Fibroblast of peridontal ligament (primary cell): ENCODE measurements around the gene MLPH.
"Not testable (repeated sequence)": the region's sequence is repeated elsewhere in the genome, so short reads cannot be mapped to it uniquely, and the experiment has no call there.

Experiments
- DNase-seq: peaks from one replicate; pipeline ENCODE4 v3.0.0-alpha.2; 2010; ENCODE audit errors: extremely low read depth

Gene MLPH

DNA sequence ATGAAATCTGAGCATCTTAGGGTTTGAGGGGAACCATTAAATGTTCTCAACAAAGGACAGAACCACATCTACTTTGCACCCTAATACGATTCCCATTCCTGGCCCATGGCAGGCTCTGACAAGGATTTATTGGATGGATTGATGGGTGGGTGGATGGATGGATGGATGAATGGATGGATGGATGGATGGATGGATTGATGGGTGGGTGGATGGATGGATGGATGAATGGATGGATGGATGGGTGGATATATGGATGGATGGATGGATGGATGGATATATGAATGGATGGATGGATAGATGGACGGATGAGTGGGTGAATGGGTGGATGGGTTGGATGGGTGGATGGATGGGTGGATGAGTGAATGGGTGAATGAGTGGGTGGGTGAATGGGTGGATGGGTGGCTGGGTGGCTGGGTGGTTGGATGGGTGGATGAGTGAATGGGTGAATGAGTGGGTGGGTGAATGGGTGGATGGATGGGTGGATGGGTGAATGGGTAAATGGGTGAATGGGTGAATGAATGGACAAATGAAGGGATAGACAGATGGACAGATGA, 29.6 kb upstream of the MLPH start:
- DNase-seq = no peak

DNA sequence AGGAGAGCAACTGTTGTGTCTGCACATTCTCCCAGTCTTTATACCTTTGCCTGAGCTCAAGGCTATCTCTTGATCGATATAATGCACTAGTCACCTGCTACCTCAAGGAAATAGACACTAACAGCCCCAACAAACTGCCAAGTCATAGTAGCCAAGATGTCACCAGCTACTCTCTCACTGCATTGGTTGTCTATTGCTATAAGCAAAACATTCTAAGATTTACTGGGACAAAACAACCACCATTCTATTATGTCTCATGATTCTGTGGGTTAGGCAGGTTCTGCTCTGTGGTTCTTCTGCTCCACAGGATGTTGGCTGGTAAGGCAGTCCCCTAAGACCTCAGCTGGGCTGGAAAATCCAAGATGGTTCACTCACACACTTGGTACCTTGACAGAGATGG, 28.5 kb upstream of the MLPH start:
- DNase-seq = no peak

DNA sequence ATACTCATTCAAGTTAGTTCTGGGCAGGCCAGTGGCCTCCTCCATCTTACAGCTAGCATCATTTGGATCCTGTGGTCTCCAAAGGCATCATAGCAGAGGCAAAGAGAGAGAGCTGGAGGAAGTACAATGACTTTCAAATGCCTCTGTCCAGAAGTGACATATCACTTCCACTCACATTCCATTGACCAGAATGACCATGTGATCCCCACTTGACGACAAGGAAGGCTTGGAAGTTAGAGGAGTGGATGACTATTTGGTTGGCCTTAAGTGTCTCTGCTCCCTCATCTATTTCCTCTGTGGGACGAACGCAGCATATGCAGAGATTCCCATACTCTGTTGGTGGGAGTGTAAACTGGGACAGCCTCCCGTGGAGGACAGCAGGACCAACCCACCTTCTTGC, 27.8 kb upstream of the MLPH start:
- DNase-seq = no peak

DNA sequence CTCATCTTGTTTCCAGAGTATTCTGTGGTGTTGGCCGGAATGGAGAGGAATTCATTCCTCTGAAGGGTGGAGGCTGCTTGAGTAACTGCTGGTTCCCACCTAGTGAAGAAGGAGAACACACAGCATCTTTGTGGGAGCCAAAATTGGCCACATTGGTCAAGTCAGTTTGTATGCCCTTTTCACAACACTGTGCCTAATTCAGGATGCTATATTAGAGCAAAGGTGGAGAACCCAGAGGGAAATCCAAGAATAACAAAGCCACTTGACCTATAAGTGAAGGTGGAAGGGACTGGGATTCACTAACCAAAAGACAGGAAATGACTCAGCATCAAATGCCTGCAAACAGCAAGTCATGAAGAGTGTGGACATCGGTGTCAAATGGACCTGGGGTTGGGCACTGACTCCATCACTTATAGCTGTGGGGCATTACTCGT, 27.3 kb upstream of the MLPH start:
- DNase-seq = peak; percentile 44

DNA sequence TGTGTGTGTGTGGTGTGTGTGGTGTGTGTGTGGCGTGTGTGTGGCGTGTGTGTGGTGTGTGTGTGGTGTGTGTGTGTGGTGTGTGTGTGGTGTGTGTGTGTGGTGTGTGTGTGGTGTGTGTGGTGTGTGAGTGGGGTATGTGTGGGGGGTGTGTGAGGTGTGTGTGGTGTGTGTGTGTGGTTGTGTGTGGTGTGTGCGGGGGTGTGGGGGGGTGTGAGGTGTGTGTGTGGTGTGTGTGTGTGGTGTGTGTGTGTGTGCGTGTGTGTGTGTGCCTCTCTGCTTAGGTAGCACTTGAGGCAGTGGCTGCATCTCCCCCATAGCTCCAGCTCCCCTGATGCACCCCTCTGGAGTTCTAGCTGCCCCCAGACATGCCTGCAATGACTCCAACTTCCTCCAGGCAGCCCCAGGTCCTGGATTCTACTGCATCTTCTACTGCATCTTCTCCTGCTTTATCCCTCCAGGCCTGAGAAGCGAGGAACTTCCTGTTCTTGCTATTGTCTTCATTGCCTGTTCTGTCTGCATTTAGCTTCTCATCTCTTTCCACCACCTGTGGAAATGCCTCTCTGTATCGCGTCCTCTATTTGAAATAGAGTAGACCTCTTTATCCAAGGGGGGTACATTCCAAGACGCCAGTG, 22.2 kb upstream of the MLPH start:
- no peak for DNase-seq

DNA sequence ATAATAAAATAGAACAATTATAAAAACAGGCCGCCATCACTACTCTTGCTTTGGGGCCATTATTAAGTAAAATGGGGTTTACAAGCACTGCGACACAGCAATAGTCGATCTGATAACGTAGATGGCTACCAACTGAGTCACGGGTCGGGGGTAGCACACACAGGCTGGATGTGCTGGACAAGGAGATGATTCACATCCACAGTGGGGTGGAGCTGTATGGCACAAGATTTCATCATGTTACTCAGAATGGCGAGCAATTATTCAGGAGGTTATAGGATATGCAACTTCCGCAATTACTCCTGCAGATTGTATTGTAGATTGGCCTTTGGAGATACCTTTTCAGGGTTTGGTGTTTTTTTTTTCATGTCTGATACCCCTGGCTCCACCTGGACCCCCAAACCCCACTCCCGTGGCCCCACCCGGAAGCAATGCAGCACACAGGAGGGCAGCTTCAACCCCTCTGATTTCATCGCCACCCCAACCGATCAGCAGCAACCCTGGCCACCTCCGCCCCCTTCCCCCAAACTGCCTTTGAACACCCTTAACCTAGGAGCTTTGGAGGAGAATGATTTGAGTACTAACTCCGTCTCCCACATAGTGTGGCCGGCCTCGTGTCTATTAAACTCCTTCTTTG, 21.4 kb upstream of the MLPH start:
- peak; percentile 95 for DNase-seq

DNA sequence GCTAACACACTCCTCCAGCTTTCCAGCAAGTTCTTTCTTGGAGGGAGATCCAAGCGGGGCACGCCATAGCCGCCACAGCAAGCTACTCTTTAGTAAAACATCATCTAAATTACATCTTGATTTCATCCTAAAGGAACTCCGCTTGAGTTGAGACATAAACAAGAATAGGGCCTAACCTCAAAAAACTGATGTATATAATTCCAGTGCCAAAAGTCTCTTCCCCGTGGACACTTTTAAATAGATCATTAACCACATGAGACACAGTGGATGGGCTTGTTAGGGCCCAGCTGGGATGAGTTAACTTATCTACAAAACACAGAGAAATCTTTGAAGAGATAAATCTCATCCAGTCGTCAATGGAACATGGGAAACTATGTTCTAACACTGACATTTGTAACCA, 20.8 kb upstream of the MLPH start:
- peak; percentile 75 for DNase-seq

DNA sequence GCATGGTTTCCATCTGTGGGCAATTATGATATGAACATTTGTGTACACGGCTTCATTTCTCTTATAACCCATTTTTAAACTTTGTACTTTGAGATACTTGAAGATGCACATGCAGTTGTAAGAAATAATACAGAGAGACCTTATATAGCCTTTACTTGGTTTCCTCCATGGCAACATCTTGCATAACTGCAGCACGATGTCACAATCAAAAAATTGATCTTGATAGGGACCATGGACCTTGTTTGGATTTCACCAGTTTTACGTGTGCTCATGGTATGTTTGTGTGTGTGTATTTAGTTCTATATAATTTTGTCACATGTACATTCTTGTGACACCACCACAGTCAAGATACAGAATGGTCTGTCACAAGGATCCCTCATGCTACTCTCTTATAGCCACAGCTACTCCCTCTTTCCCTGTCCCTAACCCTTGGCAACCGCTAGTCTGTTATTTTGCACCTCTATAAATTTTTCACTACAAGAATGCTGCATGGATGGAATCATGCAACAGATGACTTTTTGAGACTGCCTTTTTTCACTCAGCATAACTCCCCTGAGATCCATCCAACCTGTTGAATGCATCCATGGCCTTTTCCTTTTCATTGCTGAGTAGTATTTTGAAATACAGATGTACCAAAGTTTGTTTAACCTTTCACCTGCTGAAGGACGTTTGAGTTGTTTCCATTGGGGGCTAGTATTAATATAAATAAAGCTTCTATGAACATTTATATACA, 19.4 kb upstream of the MLPH start:
- DNase-seq = no peak

DNA sequence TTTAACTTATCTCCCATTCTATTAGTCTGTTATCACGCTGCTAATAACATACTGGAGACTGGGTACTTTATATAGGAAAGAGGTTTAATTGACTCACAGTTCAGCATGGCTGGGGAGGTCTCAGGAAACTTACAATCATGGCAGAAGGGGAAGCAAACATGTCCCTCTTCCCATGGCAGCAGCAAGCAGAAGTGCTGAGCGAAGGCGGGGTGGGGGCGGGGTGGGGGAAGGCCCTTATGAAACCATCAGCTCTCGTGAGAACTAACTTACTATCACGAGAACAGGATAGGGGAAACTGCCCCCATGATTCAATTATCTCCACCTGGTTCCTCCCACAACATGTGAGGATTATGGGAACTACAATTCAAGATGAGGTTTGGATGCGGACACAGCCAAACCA, 17.6 kb upstream of the MLPH start:
- DNase-seq = not testable (repeated sequence)

DNA sequence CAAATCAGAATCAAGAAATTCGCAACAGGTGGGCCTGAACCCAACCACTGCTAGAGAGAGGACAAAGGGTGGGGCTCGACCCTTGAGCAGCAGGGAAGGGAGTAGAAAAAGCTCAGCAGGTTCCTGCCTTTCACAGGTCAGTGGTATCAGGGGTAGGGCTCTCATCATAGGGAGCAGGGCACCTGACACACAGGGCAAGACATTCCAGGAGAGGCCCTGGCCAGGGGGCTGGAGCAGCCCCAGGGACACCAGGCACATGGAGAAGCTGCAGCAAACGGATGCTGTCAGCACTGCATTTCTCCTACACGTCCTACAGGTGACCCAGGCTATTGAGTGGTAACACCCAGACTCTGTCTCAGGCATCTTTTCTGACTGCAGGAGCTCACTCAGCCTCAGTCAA, 17.2 kb upstream of the MLPH start:
- no peak for DNase-seq

DNA sequence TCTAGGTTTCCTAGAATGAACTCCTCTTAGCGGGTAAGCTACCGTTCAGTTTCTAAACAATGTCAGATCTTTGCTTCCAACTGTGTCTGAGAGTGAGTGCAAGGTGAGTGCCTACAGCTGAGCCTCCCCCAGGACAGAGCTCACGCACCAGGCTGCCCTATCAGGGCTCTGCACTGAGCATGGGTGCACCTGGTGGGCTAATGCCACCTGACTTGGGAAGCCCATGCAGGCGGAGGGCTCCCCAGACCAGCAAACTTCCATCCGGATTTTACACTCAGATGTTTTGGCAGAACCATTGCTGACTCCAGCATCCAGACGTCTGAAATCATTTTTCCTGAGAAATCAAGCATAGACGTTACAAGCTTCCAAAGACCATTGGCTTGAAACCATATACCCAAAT, 16.1 kb upstream of the MLPH start:
- no peak for DNase-seq

DNA sequence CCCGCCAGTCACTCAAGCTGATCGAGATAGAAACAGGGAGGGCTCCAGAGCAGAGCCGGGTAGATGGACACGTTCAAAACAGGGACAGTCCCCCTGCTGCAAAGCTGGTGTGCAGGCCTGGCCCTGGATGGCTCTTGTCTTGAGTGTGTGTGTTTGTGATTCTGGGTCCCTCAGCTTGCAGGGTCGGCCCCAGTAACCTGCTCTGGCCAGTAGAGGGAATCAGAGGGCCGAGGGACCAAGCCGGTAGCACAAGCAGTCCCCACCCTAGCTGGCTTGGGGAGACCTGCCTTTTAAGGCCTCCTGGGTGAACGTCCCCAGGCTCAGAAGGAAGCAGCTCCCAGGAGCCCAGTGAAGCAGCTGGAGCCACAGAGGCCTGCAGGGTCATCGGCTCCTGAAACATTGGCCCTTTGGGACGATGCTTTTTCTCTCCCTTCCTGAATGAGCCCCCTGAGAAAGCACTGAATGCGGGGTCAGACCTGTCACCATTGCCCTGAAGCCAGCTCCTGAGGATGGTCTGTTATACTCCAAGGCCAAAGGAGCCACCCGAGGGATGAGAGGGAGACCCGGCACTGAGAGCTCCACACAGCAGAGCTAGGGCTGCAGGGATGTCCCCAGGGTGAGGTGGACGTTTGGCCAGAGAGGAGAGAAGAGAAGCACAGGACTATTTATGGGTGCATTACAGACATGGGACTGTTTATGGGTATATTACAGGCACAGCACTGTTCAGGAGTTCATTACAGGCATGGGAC, 15.4 kb upstream of the MLPH start:
- peak; percentile 22 for DNase-seq

DNA sequence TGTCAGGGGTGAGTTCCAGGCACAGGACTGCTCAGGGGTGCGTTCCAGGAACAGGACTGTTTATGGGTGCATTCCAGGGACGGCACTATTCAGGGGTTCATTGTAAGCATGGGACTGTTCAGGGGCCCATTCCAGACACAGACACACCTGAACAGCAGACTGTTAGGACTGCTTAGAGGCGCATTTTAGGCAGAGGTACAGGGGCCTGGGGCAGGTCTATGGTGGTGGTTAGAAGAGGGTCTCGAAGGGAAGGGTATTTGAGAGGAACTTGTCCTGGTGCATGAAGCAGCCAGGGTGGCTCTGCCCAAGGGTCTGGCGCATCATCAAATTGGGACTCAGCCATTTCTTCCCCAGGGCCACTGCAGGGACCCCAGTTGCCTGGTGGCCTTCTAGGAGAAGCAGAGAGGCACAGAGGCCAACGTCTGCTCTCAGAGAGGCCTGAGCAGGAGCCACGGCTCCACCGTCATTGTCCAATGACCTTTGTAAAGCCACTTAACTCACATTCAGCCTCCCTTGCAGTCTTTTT, 14.8 kb upstream of the MLPH start:
- no peak for DNase-seq

DNA sequence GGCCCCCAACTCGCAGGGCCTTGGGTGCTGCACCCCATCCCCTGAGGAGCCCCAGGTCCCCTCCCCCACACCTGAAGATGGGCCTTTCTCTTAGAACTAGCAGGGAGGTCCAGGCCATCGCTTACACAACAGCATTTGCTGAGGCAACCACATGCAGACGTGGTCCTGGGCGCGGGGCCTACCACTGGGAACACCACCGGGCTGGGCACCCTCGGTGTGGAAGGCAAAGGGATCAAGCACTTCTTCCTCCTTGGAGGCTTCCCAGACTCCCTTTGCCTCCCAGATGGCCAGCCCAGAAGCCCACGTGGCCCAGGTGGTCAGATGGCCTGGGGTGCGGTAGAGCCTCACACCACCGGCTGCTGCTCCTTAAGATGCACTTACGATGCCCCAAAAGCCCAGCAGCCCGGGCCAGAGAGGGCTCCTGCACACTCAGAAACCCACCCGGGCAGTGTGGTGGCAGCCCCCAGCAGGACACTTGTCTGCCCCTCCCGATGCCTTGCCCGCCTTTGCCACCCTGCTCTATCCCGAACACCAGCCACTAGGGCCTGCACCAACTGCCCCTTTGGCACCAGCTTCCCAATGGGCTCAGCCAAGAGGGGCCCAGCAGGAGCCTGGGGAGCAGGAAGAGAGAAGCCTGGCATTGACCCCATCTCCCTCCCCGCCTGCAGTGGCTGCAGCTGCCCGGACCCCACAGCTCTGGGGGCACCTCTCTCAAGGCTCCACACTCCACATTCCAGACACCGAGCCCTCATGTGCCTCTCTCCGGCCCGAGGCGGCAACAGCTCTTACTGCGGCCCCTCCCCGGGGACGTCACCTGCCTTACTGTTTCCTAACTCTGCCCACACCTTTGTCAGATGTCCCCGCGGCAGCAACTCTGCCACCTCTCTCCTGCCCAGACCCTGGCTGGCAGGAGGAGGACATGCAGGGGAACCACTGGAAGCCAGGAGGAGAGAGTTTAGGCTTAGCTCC, 13.9 kb upstream of the MLPH start:
- no peak for DNase-seq

DNA sequence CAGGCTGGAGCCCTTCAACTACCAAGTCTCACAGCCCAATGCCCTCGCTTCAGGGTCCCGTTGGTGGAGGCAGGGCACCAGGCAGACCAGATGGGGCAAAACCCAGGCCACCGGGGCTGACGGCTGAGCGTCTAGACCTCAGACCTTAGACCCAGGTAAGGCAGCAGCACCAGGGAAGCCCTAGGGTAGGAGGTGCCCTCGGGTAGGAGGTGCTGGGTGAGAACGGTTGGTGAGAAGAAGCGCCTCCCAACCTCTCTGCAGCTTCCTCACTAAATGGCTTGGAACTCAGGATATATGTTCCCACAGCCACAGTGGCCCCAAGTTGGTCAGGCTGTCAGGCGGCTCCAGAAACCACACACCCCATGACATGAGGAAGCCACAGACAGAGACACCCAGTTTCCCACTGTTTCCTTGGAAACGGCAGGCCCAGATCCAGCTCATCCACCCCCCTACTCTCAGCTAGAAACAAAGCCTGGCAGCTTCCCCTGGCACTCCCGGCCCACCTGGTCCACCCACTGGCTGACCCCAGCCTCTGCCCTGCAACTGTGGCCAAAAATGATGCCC, 13.1 kb upstream of the MLPH start:
- DNase-seq = peak; percentile 62

DNA sequence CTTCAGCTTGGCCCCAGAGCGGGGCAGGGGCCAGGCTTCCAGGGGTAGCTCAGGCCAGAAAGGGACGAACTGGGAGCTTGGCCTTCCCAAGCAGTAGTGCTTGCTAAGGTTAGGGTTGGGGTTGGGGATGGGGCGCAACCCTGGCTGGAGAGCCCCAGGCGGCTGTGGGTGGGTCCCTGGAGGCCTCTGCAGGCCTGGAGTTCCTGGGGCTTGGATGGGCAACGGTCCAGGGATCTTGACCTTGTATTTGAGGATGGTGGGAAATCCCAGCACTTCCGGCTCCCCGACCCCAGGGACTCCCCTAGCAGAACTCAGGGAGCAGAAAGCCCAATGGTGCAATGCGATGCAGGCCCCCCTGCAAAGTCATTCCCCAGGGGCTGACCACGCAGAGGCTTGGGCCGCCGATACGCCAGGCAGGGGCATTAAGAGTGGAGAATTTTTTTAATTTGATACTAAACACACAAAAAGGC, 12.6 kb upstream of the MLPH start:
- DNase-seq = peak; percentile 19

DNA sequence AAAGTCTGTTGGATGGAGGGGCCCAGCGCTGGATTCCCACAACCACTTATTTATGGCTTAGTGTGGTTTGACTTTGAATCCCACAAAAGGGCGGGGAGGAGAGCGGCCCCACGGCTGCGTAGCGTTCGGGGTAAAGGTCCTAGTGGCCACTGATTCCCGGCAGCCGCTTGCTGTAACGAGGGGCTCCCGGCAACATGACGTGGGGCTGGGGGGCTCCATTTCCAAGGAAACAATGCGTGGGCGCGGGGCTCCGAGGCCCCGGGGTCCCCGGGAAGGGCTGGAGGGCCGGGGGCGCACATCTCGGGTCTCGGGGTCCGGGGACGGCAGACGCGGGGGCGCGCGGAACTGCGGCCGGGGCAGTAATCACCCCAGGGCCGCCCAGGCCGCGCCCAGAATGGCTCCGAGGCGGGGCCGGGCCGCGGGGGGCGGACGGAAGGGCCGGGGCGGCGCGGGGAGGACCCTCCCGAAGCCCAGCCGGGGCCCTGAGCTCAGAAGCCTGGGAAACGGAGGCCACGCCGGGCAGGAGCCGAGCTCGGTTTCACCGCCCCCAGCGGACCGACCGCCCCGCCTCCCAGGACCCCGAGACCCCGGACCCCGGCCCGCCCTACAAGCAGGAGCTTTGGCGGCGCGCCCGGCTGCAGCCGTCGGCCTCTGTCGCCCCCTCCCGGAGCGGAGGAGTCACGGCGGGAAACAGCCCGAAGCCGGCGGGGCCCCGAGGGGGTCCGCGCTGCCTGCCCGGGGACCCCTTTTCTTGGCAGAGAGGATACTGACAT, 11.9 kb upstream of the MLPH start:
- DNase-seq = peak; percentile 68

DNA sequence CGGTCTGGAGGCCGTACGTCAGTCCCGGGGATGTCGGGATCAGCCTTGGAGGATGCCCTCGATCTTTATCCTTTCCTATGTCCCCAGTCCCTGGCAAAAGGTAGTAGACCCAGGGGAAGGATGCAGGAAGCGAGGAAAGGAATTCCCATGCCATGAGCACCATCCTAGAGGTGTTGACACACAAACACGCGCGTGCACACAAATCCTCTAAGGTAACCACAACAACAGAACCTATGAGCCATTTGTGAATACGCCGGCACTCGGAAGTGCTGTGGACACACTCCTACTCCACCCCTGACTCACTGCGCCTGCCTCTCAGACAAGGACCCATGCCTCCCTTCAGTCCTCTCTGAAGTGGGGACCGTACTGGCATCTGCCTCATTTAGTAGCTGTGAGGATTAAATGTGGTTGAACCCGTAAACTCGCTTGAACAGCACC, 11.3 kb upstream of the MLPH start:
- peak; percentile 25 for DNase-seq

DNA sequence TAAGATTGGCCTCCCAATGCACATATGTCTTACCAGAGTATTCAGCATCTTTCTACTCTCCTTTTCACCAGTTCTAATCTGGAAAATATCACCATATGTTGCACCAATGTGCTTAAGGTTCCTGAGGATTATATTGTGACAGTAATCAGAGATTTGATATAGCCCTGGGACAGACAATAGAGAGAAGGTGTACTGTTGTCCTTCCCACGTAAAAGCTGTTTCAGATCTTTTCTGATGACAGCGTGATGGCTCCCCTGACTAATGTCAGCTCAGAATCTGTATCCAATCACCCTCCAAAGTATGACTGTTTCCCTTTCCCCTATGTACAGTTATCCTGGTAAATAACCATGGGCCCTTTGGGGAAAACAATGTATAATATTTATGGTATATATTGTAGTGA, 9.0 kb upstream of the MLPH start:
- DNase-seq = no peak
